ENCODE data around the gene PRPF6. TPM values are rescaled to one million over a fixed set of nuclear protein-coding genes. Genes with fewer than 3 reads are reported as not detected.

The PRPF6 gene
- total RNA-seq, 1 donor from 2014 or later = 81.5 TPM

- H3K4me1 Mint-ChIP-seq = no peaks in the 10 kb centered on the region
- TF ChIP-seq, protein P1, sequence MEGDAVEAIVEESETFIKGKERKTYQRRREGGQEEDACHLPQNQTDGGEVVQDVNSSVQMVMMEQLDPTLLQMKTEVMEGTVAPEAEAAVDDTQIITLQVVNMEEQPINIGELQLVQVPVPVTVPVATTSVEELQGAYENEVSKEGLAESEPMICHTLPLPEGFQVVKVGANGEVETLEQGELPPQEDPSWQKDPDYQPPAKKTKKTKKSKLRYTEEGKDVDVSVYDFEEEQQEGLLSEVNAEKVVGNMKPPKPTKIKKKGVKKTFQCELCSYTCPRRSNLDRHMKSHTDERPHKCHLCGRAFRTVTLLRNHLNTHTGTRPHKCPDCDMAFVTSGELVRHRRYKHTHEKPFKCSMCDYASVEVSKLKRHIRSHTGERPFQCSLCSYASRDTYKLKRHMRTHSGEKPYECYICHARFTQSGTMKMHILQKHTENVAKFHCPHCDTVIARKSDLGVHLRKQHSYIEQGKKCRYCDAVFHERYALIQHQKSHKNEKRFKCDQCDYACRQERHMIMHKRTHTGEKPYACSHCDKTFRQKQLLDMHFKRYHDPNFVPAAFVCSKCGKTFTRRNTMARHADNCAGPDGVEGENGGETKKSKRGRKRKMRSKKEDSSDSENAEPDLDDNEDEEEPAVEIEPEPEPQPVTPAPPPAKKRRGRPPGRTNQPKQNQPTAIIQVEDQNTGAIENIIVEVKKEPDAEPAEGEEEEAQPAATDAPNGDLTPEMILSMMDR (conservative IDR thresholded peaks at IDR 0.05) = no peak
- H3K4me3 Mint-ChIP-seq = no peak overlapping the region
Observed at GRCh38 chr20:64029293-64030117, 48.6 kb downstream of the PRPF6 start.

GRCh38 chr20:64030371-64031134, 49.6 kb downstream of the PRPF6 start:
- H3K27me3 Mint-ChIP-seq (ENCODE audit: low read depth) = peaks cover 7% of the 10 kb centered on the region
- H3K9me3 Mint-ChIP-seq = no peaks in the 10 kb centered on the region
- no peaks in the 10 kb centered on the region for H3K4me1 Mint-ChIP-seq
- no peak overlapping the region for H3K4me3 Mint-ChIP-seq
- H3K27ac Mint-ChIP-seq (ENCODE audit: unreplicated experiment) = no peak overlapping the region
- TF ChIP-seq, protein P1 (conservative IDR thresholded peaks at IDR 0.05) = no peak
- peaks cover 3% of the 10 kb centered on the region for H3K36me3 Mint-ChIP-seq (ENCODE audit: low read depth)
- no peak for DNase-seq (ENCODE audit: low read depth, low spot score)

More at GRCh38 chr20:64029293-64030117, 48.6 kb downstream of the PRPF6 start:
- Mint-ChIP-seq H3K27ac (ENCODE audit: unreplicated experiment) (no peak overlapping the region), H3K36me3 (ENCODE audit: low read depth) (peaks cover 3% of the 10 kb centered on the region), H3K9me3 (no peaks in the 10 kb centered on the region), H3K27me3 (ENCODE audit: low read depth) (no peaks in the 10 kb centered on the region)
- DNase-seq (ENCODE audit: low read depth, low spot score) = no peak

DNA sequence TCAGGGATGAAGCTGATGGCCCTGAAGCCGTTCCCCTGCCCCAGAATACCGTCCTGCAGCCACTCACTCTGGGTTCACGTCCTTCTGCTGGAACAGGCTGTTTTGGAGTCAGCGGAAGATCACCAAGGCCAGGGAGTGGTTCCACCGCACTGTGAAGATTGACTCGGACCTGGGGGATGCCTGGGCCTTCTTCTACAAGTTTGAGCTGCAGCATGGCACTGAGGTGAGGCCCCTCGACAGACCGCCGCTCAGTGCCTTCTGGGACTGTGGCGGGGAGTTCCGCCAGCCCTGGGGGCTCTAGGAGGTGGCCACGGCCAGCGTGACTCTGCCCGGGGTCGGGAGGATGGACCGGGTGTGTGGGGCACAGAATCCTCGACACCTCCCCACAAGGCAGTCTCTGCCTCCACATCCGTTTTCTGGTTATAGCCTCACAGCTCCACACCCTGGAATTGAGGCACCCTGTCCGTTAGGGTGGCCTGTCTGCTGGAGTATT, 50.9 kb downstream of the PRPF6 start:
- Mint-ChIP-seq H3K36me3 (ENCODE audit: low read depth) (peaks cover 3% of the 10 kb centered on the region), H3K4me3 (no peak overlapping the region), H3K9me3 (no peaks in the 10 kb centered on the region), H3K27ac (ENCODE audit: unreplicated experiment) (no peak overlapping the region), H3K27me3 (ENCODE audit: low read depth) (peaks cover 14% of the 10 kb centered on the region), H3K4me1 (no peaks in the 10 kb centered on the region)
- TF ChIP-seq, protein P1 (conservative IDR thresholded peaks at IDR 0.05) = no peak
- DNase-seq (ENCODE audit: low read depth, low spot score) = no peak

GRCh38 chr20:64032706-64033624, 52.0 kb downstream of the PRPF6 start:
- no peak for DNase-seq (ENCODE audit: low read depth, low spot score)

More at GRCh38 chr20:64032706-64033624, 52.0 kb downstream of the PRPF6 start:
- Mint-ChIP-seq H3K9me3 (no peaks in the 10 kb centered on the region), H3K27me3 (ENCODE audit: low read depth) (peaks cover 25% of the 10 kb centered on the region), H3K4me3 (no peak overlapping the region), H3K27ac (ENCODE audit: unreplicated experiment) (no peak overlapping the region), H3K4me1 (peaks cover 4% of the 10 kb centered on the region), H3K36me3 (ENCODE audit: low read depth) (peaks cover 3% of the 10 kb centered on the region)
- TF ChIP-seq, protein P1 (conservative IDR thresholded peaks at IDR 0.05) = no peak

Measured in neural crest cell (in vitro differentiated cells).